Measurements from ENCODE around the gene CPNE2. TPM values are rescaled to one million over a fixed set of nuclear protein-coding genes. Genes with fewer than 3 reads are reported as not detected.

CPNE2 gene
- polyA plus RNA-seq, 1 donor (not counting 4 experiments of a cell fraction or from before 2014, with no cell fraction given) = 26.5 TPM

DNA sequence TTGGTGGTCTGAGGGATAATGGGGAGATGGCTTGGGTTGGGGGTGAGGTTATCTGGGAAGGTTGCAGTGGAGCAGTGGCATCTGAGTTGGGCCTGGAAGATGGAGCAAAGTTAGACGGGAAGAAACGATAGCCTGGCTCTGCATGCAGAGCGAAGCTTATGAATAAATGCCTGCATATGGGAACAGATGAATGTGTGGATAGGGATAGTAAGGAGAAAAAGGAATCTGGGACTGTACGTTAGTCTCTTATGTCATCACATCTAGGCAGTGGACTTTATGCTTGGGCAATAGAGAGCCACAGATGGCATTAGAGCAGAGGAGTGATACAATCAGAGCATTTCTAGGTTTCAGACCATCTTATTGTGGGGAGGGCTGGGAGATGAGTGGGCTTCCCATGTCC, 33.0 kb downstream of the CPNE2 start:
- H3K9me3 ChIP-seq (ENCODE audit: control insufficient read depth, low read depth, low read length) = no peaks in the 10 kb centered on the region
- no peaks in the 10 kb centered on the region for H3K9me1 ChIP-seq (ENCODE audit: control insufficient read depth, extremely low read depth, insufficient read depth, low read length)
- H3K27ac ChIP-seq (ENCODE audit: control insufficient read depth, insufficient read depth, low read length) = no peak overlapping the region
- H3K4me2 ChIP-seq (ENCODE audit: control insufficient read depth, extremely low read depth, insufficient read depth, low read depth, low read length) = no peak overlapping the region
- dilution Hi-C loops (cut with MboI; ENCODE audit: extremely low pct_ligation_motif_present, low sequenced_read_pairs) = no loop called here
- no peaks in the 10 kb centered on the region for H3K4me1 ChIP-seq (ENCODE audit: control insufficient read depth, extremely low read depth, insufficient read depth, low read length)
- H4K20me1 ChIP-seq (ENCODE audit: control insufficient read depth, extremely low read depth, insufficient read depth, low read length) = no peaks in the 10 kb centered on the region
- no peaks in the 10 kb centered on the region for H3K27me3 ChIP-seq (ENCODE audit: control insufficient read depth, extremely low read depth, insufficient read depth, low read length)
- no peak for FAIRE-seq
- DNase-seq (ENCODE audit: low read depth, low spot score) = no peak
- H3K9ac ChIP-seq (ENCODE audit: control insufficient read depth, extremely low read depth, insufficient read depth, low read length) = no peak overlapping the region
- TF ChIP-seq, protein P1, sequence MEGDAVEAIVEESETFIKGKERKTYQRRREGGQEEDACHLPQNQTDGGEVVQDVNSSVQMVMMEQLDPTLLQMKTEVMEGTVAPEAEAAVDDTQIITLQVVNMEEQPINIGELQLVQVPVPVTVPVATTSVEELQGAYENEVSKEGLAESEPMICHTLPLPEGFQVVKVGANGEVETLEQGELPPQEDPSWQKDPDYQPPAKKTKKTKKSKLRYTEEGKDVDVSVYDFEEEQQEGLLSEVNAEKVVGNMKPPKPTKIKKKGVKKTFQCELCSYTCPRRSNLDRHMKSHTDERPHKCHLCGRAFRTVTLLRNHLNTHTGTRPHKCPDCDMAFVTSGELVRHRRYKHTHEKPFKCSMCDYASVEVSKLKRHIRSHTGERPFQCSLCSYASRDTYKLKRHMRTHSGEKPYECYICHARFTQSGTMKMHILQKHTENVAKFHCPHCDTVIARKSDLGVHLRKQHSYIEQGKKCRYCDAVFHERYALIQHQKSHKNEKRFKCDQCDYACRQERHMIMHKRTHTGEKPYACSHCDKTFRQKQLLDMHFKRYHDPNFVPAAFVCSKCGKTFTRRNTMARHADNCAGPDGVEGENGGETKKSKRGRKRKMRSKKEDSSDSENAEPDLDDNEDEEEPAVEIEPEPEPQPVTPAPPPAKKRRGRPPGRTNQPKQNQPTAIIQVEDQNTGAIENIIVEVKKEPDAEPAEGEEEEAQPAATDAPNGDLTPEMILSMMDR (optimal IDR thresholded peaks at IDR 0.05 in 1 of 3, IDR thresholded peaks at IDR 0.05 in 1 of 3, conservative IDR thresholded peaks at IDR 0.05 in 1 of 3; ENCODE audit: extremely low read depth in 1 of 3, insufficient read depth in 2 of 3, low read length in 3 of 3) = no peak
- TF ChIP-seq EZH2 (IDR thresholded peaks at IDR 0.05; ENCODE audit: low read length) = no peak
- no peak overlapping the region for H3K4me3 ChIP-seq (ENCODE audit: control insufficient read depth in 2 of 3, extremely low read depth in 1 of 3, insufficient read depth in 2 of 3, low read depth in 1 of 3, low read length in 3 of 3)
- H2AFZ ChIP-seq (ENCODE audit: control insufficient read depth, low read length) = no peak overlapping the region
- H3K79me2 ChIP-seq (ENCODE audit: control insufficient read depth, insufficient read depth, low read length) = no peaks in the 10 kb centered on the region
- peaks cover 0 to 6% of the 10 kb centered on the region in 2 experiments for H3K36me3 ChIP-seq (ENCODE audit: control insufficient read depth in 2 of 2, extremely low read depth in 1 of 2, insufficient read depth in 2 of 2, low read length in 2 of 2)

- Histone ChIP-seq H3K9ac (ENCODE audit: control insufficient read depth, extremely low read depth, insufficient read depth, low read length) (no peak overlapping the region), H3K9me3 (ENCODE audit: control insufficient read depth, low read depth, low read length) (no peaks in the 10 kb centered on the region), H3K27me3 (ENCODE audit: control insufficient read depth, extremely low read depth, insufficient read depth, low read length) (no peaks in the 10 kb centered on the region), H3K79me2 (ENCODE audit: control insufficient read depth, insufficient read depth, low read length) (no peaks in the 10 kb centered on the region), H4K20me1 (ENCODE audit: control insufficient read depth, extremely low read depth, insufficient read depth, low read length) (no peaks in the 10 kb centered on the region), H3K4me3 (ENCODE audit: control insufficient read depth in 2 of 3, extremely low read depth in 1 of 3, insufficient read depth in 2 of 3, low read depth in 1 of 3, low read length in 3 of 3) (no peak overlapping the region), H2AFZ (ENCODE audit: control insufficient read depth, low read length) (no peak overlapping the region), H3K27ac (ENCODE audit: control insufficient read depth, insufficient read depth, low read length) (no peak overlapping the region), H3K36me3 (ENCODE audit: control insufficient read depth in 2 of 2, extremely low read depth in 1 of 2, insufficient read depth in 2 of 2, low read length in 2 of 2) (peaks cover 0 to 6% of the 10 kb centered on the region in 2 experiments), H3K9me1 (ENCODE audit: control insufficient read depth, extremely low read depth, insufficient read depth, low read length) (no peaks in the 10 kb centered on the region), H3K4me1 (ENCODE audit: control insufficient read depth, extremely low read depth, insufficient read depth, low read length) (no peaks in the 10 kb centered on the region), H3K4me2 (ENCODE audit: control insufficient read depth, extremely low read depth, insufficient read depth, low read depth, low read length) (no peak overlapping the region)
- dilution Hi-C loops (cut with MboI; ENCODE audit: extremely low pct_ligation_motif_present, low sequenced_read_pairs) = no loop called here
- no peak for DNase-seq (ENCODE audit: low read depth, low spot score)
- TF ChIP-seq EZH2 (IDR thresholded peaks at IDR 0.05; ENCODE audit: low read length) = no peak
- TF ChIP-seq, protein P1 (optimal IDR thresholded peaks at IDR 0.05 in 1 of 3, IDR thresholded peaks at IDR 0.05 in 1 of 3, conservative IDR thresholded peaks at IDR 0.05 in 1 of 3; ENCODE audit: extremely low read depth in 1 of 3, insufficient read depth in 2 of 3, low read length in 3 of 3) = no peak
- FAIRE-seq = no peak
Observed at GRCh38 chr16:57125969-57126368, 33.6 kb downstream of the CPNE2 start.

Data from keratinocyte (primary cell).